ENCODE data around the gene TWIST2.

Gene TWIST2

DNA sequence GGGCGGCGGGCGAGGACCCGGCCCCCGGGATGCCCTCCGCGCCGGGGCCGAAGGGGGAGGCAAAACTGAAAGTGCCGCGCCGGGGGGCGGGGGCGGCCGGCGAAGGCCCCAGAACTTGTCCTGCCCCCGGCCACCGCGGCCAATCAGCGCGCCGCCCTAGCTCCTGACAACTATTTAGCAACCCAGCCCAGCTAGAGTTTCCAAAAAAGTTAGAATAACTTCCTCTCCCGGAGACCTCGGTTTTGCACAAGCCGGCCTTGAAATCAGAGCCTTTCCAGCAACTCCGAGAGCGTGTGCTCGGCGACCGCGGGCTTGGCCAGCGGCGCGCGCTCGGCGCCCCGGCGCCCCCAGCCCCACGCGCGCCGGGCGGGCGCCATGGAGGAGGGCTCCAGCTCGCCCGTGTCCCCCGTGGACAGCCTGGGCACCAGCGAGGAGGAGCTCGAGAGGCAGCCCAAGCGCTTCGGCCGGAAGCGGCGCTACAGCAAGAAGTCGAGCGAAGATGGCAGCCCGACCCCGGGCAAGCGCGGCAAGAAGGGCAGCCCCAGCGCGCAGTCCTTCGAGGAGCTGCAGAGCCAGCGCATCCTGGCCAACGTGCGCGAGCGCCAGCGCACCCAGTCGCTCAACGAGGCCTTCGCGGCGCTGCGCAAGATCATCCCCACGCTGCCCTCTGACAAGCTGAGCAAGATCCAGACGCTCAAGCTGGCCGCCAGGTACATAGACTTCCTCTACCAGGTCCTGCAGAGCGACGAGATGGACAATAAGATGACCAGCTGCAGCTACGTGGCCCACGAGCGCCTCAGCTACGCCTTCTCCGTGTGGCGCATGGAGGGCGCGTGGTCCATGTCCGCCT lies at the start of gene TWIST2:
Gene TWIST2 (plus strand): TSS at position 245 of the 850 bp plus-strand sequence. CDS start 131 bp downstream, at position 376.
- DNase-seq (ENCODE audit: low read depth in 2 of 2), result no peak

DNA sequence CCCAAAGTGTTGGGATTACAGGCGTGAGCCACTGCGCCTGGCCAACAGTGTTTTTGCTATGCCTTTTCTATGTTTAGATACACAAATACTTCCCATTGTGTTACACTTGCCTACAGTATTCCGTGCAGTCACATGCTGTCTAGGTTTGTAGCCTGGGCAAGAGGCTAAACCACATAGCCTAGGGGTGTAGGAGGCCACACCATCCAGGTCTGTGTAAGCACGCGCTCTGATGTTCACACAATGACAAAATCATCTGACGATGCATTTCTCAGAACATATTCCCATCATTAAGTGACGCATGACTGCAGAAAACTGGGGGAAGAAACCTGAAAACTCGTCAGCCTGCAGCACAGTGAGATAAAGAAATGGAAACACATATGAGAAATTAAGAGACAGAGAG lies 46.1 kb upstream of the TWIST2 start:
- DNase-seq (ENCODE audit: low read depth in 2 of 2), result no peak

DNA sequence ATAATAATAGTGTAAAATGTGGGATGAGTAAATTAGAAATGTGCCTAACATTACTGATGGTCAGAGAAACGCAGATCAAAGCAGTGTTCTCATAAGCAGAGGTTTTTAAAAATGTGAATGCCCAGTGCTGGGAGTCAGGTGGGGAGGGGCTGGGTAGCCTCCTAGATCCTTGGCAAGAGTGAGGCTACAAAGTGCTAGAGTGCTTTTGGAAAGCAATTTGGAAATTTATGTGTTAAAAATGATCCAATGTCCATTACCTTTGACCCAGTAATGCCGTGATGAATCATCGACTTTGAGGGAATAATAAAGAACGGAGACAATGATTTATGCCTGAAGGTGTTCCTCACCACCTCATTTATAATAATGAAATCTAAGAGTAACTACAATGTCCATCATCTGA lies 44.9 kb upstream of the TWIST2 start:
- DNase-seq (ENCODE audit: low read depth in 2 of 2), result no peak

DNA sequence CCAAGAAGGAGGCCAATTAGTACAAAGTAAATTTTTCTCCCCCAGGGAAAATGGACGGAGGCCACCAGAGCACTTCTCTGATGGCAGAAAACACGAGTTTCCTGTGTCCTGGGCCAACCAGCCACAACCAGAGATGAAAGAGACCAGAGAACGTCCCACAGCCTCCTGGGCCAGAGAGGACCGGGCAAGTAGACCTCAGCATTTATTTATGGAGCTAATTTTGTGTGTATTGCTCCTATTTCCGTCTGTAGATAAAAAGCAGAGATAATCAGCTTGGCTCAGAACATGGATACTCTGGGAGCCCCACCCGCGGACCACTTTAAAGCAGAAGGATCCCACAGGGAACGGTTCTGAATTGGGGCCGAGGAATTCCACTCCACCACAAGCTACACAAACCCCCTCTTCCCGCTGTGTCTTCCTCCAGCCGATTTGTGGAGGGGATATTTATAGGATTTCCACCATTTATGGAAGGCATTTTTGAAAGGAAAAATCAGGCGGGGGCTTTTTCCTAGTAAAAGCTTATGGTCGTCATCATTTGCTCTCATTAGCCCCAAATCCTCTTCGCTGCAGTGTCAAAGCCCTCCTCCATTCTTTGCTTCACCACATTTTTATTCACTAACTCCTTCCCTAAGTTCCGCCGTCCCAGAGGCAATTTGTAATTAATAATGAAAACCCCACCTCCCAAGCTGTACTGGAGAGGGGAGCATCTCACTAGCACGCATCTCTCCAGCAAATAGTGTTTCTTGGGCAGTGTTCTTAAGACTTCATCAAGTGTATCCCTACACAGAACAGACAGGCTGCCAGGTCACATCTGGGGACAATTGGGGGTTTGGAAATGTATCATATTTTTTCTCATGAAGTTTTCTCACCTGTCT lies 43.7 kb upstream of the TWIST2 start:
- DNase-seq (ENCODE audit: low read depth in 2 of 2), result no peak

DNA sequence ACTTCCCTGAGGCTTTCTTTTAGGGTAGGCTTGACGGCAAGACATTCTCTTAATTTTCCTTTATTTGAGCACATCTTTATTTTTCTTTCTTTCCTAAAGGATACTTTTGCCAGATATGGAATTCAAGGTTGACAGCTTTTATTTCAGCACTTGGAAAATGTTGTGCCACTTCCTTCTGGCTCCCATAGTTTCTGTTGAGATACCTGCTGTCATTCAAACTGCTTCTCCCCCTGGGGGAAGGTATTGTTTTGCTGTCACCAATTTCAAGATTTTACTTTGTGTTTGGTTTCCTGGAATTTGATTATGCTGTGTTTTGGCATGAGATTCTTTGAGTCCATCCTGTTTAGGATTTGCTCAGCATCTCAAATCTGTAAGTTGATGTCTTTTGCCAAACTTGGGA lies 39.1 kb upstream of the TWIST2 start:
- DNase-seq (ENCODE audit: low read depth in 2 of 2), result no peak

DNA sequence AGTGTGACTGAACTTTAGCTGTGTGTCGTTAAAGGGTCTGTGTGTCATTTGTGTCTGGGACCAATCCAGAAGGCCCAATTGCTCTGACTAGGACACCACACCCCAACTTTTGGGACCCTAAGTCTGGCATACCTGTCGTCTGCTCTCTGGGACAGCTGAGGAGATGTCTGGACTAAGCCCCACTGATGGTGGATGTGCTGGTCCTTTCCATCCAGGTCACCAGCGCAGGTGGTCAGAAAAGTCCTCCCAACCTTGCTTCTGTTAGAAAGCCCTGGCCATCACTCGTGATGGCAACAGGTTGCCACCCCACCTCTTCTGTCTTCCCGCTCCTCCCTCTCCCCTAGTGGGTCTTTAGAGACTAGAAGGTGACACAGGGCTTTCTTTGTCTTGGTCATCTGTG lies 37.6 kb upstream of the TWIST2 start:
- DNase-seq (ENCODE audit: low read depth in 2 of 2), result no peak

DNA sequence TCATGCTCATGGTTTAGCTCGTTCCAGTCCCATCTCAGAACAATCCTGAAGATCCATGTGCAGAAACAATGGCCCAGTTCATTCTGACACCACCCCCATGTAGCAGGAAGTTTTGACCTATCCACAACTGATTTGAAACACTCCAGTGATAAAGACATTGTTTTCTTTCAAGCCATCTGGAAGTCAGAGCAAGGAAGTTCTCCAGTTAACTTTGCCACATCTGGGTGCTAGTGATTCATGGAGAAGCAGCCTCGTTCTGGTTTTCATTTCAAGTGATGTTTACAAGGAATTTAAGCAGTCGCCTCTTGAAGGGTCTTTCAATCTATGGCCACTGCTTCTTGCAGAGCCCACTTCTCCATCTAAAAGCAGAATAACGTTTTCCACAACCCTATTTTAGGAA lies 36.6 kb upstream of the TWIST2 start:
- DNase-seq (ENCODE audit: low read depth in 2 of 2), result no peak

DNA sequence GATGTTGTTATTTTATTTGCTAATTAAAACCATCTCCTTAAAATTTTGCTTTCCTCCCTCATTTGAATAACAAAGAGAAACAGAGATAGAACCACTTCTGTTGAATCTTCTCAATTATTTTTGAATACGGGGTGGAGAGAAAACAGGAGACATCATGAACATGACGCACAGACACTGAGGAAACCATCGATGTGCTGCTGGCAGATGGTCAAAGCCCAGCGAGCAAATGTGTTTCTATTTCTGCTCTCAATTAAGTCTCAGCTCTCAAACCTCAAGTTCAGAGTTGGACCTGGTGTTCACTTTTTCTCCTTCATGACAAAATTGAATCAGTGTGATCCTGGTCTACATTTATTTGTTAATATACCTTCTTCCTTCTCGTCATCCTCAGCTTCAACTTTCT lies 36.1 kb upstream of the TWIST2 start:
- no peak for DNase-seq (ENCODE audit: low read depth in 2 of 2)

DNA sequence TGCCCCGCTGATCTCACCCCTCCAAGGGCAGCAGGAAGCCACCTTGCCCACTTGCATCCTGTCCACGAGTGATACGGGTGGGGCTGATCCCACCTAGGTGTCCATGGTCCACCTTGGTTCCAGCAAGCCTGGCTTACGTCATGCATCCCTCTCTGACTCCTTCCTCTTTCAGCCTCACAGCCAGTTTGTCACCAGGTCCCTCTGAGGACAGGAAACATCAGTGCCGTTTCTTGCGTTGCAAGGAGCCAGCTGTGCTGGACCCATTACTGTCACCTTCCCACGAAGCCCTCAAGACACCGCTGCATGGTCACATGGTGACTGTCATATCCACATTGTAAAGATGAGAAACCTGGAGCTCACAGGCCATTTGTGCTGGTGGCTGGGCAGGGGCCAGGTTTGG lies 34.8 kb upstream of the TWIST2 start:
- DNase-seq (ENCODE audit: low read depth in 2 of 2), result no peak

DNA sequence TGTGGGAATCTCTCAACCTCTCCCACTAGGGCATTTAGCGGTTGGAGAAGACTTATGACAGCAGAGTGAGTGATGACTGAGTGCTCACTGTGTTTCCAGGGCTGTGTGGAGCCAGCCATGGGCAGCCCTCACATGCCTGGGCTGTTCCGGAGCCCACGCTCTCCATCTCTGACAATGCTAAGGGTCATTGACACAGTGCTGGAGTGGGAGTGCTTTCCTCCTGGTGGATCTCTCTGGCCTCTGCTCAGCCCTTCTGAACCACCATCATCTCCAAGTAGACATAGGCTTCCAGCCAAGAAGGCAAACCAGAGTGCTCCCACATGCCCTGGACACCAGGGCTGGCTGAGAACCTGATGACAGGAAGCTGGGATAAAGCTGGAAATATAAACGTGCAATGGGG lies 33.1 kb upstream of the TWIST2 start:
- no peak for DNase-seq (ENCODE audit: low read depth in 2 of 2)

DNA sequence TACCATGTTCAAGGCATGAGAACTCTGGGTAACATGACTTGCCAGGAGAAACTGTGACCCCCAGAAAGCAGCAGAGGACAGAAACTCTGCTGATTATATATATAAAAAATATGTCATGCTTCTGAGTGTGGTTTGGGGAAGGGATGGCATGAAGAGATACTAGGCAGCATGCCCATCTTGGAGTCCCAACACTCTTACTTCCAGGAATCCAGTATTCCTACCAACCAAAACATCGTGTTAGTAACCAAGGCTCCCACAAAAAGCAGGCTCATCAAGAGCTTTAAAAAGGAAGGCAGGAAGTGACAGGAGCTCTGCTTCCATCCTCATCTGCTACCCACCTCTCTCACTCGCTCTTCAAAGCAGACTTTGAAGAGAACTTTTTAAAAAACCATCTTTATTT lies 31.6 kb upstream of the TWIST2 start:
- no peak for DNase-seq (ENCODE audit: low read depth in 2 of 2)

DNA sequence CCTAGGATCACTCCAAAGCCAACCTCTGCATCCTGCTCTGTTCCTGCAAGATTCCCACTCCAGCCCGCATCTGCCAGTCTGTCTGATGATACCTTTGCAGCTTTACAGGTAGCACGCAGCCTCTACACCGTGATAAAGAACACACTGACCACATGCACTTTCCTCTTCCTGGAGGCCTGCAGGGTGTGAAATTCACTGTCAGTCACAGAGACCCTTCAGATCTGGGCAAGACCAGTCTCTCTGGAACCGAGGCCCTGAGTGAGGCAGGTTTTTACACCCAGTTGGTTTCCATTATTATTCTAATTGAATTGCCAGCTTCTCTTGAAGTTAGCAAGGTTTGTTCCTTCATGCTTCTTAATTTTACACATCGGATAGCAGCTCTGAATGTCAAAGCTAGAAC lies 30.5 kb upstream of the TWIST2 start:
- no peak for DNase-seq (ENCODE audit: low read depth in 2 of 2)

DNA sequence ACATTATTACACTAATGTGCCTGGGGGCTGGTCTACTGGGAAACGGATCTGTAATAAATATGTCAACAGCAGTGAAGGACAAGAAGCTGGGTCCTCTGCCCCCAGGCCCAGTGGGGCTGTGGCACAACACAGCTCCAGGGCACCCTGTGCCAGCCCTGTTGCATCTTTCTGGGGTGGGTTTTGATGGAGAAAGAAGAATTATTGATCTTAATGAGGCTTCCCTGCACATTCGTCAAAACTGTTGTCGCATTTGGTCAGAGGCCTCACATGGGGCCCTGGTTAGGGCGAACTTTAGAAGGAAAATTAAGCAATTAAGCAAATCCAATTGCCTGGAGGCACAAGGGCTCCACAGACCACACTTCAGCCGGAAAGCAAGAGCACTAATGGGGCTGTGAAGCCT lies 30.0 kb upstream of the TWIST2 start:
- no peak for DNase-seq (ENCODE audit: low read depth in 2 of 2)

DNA sequence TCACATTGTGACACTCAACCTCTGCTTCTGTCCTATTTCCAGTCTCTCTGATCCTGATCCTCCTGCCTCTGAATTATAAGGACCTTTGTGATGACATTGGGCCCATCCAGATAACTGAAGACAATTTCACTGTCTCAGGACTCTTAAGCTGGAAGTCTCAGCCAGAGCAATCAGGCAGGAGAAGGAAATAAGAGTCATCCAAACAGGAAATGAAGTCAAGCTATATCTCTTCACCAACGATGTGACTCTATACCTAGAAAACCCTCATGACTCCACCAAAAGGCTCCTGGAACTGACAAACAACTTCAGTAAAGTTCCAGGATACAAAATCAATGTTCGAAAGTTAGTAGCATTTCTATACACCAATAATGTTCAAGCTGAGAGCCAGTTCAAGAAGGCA lies 29.3 kb upstream of the TWIST2 start:
- DNase-seq (ENCODE audit: low read depth in 2 of 2), result no peak

DNA sequence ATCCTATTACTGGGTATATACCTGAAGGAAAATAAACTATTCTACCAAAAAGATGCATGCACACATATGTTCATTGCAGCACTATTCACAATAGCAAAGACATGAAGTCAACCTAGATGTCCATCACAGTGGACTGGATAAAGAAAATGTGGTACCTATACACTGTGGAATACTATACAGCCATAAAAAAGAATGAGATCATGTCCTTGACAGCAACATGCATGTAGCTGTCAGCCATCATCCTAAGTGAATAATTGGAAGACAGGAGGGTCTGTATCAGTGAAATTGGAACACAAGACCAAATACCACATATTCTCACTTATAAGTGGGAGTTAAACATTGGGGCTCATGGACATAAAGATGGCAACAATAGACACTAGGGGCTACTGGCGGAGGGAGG lies 27.7 kb upstream of the TWIST2 start:
- DNase-seq (ENCODE audit: low read depth in 2 of 2), result no peak

DNA sequence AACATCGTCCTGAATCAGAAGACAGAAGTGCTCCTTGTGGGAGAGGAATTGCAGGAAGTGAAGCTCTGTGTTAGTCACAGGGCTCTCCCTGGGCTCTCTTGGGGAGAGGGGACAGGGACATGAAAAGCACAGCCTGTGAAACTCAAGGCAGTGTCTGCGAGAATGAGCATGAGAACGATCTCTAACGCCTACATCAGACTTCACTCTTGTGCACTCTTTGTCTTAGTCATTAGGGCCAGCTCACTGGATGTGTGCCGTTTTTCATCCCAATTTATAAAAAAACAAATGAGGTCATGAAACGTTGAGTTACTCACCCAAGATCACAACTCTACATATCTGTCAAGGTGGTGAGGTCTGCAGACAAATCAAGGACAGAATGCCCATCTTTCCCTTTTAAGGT lies 27.0 kb upstream of the TWIST2 start:
- DNase-seq (ENCODE audit: low read depth in 2 of 2), result no peak

DNA sequence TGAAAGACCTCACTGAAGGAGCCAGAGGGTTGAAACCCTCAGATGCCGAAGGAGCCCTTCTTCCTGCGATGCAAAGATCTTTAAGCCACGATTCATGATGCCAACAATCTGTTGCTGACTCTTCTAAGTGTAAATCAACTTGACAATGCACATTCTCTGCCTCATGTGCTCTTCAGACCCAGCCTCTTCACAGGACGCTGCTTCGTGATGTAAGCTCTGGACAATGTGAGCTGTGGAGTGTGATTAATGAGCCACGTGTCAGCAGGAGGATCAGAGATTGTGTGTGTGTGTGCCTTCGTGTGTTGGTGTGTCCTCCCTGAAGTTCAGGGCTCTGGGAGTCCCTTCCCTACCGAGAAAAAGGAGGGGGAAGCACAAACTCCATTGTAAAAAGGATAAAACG lies 26.5 kb upstream of the TWIST2 start:
- no peak for DNase-seq (ENCODE audit: low read depth in 2 of 2)

DNA sequence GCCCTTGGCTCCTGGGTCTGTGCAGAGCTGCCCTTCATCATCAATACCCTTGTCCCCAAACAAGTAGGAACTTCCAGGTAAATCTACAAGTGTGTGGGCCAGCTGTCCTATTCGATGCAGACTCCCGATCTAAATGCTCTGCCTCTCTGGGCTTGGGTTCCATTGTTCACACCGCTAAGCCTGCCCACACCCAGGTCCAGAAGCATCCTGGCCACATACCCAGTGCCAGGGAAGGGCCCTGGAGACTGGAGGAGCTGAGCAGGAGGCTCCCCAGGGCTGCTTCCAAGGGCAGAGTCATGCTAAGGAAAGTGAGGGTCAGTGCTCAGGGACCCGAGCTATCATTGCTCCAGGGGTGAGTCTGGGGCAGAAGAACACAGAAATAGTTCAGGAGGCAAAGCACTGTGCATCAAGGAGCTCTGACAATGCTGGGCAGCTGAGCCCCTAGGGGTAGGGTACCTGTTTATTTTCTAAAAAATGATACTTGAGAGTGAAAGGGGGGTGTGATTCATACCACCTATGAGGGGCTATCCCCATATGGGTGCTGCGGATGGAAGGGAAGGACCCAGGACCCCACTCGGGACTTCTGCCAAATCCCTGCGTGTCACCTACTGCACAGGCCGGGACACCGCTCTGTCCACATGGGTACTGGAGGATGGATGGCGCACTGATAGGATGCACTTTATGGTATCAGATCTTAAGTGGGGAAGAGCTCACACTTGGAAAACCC lies 25.8 kb upstream of the TWIST2 start:
- no peak for DNase-seq (ENCODE audit: low read depth in 2 of 2)

DNA sequence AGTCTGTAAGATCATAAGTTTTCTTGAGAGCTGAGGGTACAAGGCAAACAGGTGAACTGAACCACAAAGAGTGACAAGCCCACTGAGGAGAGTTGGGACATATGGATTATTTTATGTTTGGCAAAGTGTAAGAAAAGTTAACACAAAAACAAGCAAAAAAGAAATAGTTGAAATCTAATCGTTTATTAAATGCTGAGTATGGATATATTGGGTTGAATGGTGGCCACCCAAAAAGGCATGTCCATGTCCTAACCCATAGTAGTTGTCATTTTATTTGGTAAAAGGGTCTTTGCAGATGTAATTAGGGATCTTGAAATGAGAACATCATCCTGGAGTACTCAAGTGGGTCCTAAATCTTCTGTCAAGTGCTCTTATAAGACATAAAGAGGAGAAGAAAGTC lies 24.9 kb upstream of the TWIST2 start:
- DNase-seq (ENCODE audit: low read depth in 2 of 2), result no peak

DNA sequence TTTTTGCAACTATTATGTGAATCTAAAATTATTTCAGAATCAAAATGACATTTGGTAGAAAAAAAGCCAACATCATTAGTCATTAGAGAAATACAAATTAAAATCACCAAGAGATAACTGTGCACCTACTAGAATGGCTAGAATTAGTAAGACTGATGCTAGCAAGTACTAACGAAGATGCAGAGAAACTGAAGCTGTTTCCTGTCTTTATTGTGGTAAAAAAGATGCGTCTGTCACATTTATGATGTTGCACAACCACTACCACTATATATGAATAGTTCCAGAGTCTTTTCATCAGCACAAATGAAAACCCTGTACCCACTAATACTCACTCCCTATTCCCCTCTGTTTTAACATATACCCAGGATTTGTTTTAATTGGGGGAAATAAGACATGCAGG lies 16.7 kb upstream of the TWIST2 start:
- DNase-seq (ENCODE audit: low read depth in 2 of 2), result no peak

DNA sequence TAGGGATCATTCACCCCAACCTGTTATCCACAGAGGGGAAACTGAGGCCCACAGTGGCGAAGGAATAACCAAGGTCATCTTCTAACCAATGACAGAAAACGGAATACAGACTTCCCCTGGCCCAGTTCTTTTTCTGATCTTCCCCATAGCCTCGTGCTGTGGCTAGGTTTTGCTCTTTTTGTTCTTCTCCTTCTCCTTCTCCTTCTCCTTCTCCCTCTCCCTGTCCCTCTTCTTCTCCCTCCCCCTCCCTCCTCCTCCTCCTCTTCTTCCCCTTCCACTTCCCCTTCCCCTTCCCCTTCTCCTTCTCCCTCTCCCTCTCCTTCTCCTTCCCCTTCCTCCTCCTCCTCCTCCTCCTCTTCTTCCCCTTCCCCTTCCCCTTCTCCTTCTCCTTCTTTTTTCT lies 12.9 kb upstream of the TWIST2 start:
- no peak for DNase-seq (ENCODE audit: low read depth in 2 of 2)

DNA sequence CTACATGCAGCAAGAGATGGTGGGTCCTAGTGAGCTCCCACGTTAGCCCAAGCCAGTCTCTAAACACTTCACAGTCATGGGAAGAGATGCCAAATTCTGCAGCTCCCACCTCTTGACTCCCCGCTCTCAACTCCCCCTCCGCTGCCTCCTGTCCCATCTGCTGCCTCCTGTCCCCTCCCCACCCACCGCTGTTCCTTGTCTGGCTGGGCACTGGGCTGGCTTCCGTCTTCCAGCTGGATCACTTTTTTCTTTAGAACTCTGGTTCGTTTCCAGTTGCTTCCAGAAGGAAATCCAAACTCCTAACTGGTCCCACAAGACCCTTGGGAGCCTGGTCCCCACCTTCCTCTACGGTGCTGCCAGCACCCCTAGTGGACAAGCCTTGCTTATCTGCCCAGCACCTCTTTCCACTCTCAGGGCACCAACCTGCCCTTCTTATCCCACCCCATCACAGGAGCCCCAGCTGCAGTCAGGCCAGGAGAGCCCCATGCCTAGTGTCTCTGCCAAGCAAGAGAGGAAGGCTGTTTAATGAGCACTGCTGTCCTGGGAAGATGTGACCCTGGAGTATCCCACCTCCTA lies 12.1 kb upstream of the TWIST2 start:
- DNase-seq (ENCODE audit: low read depth in 2 of 2), result no peak

Measured in stimulated activated CD8-positive, alpha-beta memory T cell treated with anti-CD3 and anti-CD28 coated beads, Interleukin-15, amount 100 ng/mL, for 48 hours (primary cell).